Measurements from ENCODE around the gene CMTM7.

CMTM7 gene

DNA sequence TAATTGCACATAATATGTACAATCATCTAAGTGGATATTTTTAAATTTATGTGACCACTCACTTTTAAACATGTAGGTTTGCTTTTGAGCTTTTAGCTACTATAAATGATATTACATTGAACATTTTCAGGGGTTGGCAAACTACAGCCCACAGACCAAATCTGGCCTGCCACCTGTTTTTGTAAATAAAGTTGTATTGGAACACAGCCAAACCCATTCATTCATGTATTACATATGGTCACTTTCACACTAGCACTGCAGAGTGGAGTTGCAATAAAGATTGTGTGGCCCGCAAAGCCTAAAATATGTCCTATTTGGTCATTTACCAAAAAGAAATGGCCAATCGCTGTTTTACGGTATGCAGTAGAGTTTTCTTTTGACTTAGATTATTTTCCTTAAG is 21.2 kb downstream of the CMTM7 start:
- Histone ChIP-seq H4K20me1 (ENCODE audit: control insufficient read depth, insufficient read depth, low read depth, low read length) (no peaks in the 10 kb centered on the region), H3K79me2 (ENCODE audit: control insufficient read depth, low read length) (no peaks in the 10 kb centered on the region), H3K9me2 (replicated peaks; ENCODE audit: control insufficient read depth, low read length) (no peaks in the 10 kb centered on the region), H3K4me2 (ENCODE audit: low read length) (peak overlapping the region; percentile 18), H3K4me1 (ENCODE audit: control insufficient read depth, low read length) (peaks cover 33% of the 10 kb centered on the region), H3K4me3 (ENCODE audit: low read length) (no peak overlapping the region), H3K27me3 (ENCODE audit: control insufficient read depth, low read length) (no peaks in the 10 kb centered on the region), H3K27ac (ENCODE audit: low read depth, low read length) (no peak overlapping the region), H3K9me3 (ENCODE audit: control insufficient read depth, insufficient read depth, low read length) (no peaks in the 10 kb centered on the region), H3K36me3 (ENCODE audit: control insufficient read depth, low read length) (no peaks in the 10 kb centered on the region), H3F3A (ENCODE audit: control insufficient read depth, insufficient read depth) (no peaks in the 10 kb centered on the region)
- TF ChIP-seq EZH2phosphoT487 (IDR thresholded peaks at IDR 0.05; ENCODE audit: borderline replicate concordance, low read length), result no peak
- TF ChIP-seq, protein P1, sequence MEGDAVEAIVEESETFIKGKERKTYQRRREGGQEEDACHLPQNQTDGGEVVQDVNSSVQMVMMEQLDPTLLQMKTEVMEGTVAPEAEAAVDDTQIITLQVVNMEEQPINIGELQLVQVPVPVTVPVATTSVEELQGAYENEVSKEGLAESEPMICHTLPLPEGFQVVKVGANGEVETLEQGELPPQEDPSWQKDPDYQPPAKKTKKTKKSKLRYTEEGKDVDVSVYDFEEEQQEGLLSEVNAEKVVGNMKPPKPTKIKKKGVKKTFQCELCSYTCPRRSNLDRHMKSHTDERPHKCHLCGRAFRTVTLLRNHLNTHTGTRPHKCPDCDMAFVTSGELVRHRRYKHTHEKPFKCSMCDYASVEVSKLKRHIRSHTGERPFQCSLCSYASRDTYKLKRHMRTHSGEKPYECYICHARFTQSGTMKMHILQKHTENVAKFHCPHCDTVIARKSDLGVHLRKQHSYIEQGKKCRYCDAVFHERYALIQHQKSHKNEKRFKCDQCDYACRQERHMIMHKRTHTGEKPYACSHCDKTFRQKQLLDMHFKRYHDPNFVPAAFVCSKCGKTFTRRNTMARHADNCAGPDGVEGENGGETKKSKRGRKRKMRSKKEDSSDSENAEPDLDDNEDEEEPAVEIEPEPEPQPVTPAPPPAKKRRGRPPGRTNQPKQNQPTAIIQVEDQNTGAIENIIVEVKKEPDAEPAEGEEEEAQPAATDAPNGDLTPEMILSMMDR (IDR thresholded peaks at IDR 0.05; ENCODE audit: low read depth, low read length, poor library complexity, severe bottlenecking), result no peak

DNA sequence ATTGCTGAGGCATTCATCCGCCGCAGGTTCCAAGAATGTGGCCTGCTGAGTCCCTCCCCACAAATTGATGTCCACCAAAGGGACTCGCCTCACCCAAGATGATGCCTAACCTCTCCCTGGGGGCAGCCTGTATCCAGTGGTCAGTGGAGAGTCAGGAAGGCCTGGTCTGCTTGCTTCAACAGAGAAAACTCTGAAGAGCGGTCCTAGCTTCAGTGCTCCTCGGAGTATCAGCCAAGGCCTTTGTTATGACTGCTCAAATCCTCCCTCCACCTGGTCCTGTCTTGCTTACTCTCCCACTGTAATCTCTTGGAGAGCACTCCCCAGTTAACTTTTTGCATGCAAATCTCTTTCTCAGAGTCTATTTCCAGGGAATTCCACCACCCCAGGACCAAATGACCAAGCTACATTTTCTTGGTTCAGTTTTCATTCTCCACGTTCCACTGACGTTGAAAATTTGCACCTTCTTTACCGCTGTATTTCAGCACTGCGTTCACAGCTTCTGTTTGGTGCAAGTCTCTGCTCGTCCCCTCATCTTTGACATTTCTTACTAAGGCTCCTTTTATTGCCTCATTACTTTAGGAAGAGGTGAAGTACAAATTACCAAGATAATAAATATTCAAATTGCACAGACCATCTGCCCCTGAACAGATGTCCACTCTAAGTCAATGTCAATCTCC is 22.3 kb downstream of the CMTM7 start:
- H3K4me3 ChIP-seq (ENCODE audit: low read length), result no peak overlapping the region
- no peaks in the 10 kb centered on the region for H3K9me3 ChIP-seq (ENCODE audit: control insufficient read depth, insufficient read depth, low read length)
- TF ChIP-seq EZH2phosphoT487 (IDR thresholded peaks at IDR 0.05; ENCODE audit: borderline replicate concordance, low read length), result no peak
- TF ChIP-seq, protein P1 (IDR thresholded peaks at IDR 0.05; ENCODE audit: low read depth, low read length, poor library complexity, severe bottlenecking), result no peak
- no peak overlapping the region for H3K27ac ChIP-seq (ENCODE audit: low read depth, low read length)
- H3K79me2 ChIP-seq (ENCODE audit: control insufficient read depth, low read length), result no peaks in the 10 kb centered on the region
- H3K27me3 ChIP-seq (ENCODE audit: control insufficient read depth, low read length), result no peaks in the 10 kb centered on the region
- H3F3A ChIP-seq (ENCODE audit: control insufficient read depth, insufficient read depth), result no peaks in the 10 kb centered on the region
- no peaks in the 10 kb centered on the region for H3K9me2 ChIP-seq (replicated peaks; ENCODE audit: control insufficient read depth, low read length)
- no peaks in the 10 kb centered on the region for H4K20me1 ChIP-seq (ENCODE audit: control insufficient read depth, insufficient read depth, low read depth, low read length)
- H3K36me3 ChIP-seq (ENCODE audit: control insufficient read depth, low read length), result no peaks in the 10 kb centered on the region
- peak overlapping the region; percentile 11; the same call in 1 of the 2 replicates for H3K4me2 ChIP-seq (ENCODE audit: low read length)
- peaks cover 38% of the 10 kb centered on the region for H3K4me1 ChIP-seq (ENCODE audit: control insufficient read depth, low read length)

DNA sequence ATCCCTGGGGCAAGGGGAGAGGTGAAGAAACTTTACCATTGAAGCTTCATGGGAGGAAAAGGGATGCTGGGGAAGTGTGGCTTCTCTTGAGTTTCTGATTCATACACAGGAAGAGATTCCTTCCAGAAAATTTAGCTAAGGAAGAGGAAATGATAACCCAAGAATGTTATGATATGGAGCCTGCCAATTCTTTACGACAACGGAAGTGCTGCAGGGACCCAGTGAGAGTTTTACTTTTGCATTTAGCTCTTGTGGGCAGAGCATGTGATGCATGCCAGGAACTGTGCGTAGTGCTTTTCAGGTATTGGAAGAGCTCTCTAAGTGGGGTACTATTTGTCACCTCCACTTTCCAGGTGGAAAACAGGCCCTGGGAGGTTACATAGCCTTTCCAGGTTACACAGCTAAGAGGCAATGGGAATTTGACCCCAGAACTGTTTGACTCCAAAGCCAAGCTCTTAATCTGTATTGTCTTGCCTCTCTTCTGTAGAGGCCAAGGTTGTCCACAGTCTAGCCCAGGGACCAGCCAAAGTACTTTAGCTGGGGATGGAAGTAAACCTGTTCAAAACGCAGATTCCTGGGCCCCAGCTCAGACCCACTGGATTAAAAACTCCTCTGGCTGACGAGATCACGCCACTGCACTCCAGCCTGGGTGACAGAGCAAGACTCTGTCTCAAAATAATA is 23.0 kb downstream of the CMTM7 start:
- H3K4me3 ChIP-seq (ENCODE audit: low read length), result no peak overlapping the region
- H3K27me3 ChIP-seq (ENCODE audit: control insufficient read depth, low read length), result no peaks in the 10 kb centered on the region
- no peaks in the 10 kb centered on the region for H3K9me2 ChIP-seq (replicated peaks; ENCODE audit: control insufficient read depth, low read length)
- peaks cover 45% of the 10 kb centered on the region for H3K4me1 ChIP-seq (ENCODE audit: control insufficient read depth, low read length)
- no peaks in the 10 kb centered on the region for H3K79me2 ChIP-seq (ENCODE audit: control insufficient read depth, low read length)
- no peak for TF ChIP-seq EZH2phosphoT487 (IDR thresholded peaks at IDR 0.05; ENCODE audit: borderline replicate concordance, low read length)
- TF ChIP-seq, protein P1 (IDR thresholded peaks at IDR 0.05; ENCODE audit: low read depth, low read length, poor library complexity, severe bottlenecking), result no peak
- peak overlapping the region; percentile 11; the same call in 1 of the 2 replicates for H3K4me2 ChIP-seq (ENCODE audit: low read length)
- H4K20me1 ChIP-seq (ENCODE audit: control insufficient read depth, insufficient read depth, low read depth, low read length), result no peaks in the 10 kb centered on the region
- no peak overlapping the region for H3K27ac ChIP-seq (ENCODE audit: low read depth, low read length)
- no peaks in the 10 kb centered on the region for H3F3A ChIP-seq (ENCODE audit: control insufficient read depth, insufficient read depth)
- H3K36me3 ChIP-seq (ENCODE audit: control insufficient read depth, low read length), result no peaks in the 10 kb centered on the region
- no peaks in the 10 kb centered on the region for H3K9me3 ChIP-seq (ENCODE audit: control insufficient read depth, insufficient read depth, low read length)

Measured in DOHH2 (cell line).